Measurements from ENCODE around the gene DRAXIN.

DNA sequence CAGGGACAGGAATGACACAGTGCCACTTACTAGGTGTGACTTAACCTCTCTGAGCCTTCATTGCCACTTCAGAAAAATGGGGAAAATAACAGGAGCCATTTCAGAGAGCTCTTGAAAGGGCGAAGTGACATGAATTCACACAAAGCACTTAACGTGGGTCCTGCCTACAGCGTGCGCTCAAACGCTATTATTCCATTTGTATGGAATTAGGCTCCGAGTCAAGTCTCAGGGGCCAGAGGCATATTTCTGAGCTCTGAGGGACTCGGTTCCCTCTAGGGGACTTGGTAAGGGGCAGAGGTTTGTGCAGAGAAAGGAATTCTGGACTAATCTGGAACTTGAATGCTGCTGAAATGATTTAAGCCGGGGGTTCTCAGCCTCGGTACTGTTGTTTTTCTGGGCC, 14.1 kb downstream of the DRAXIN start:
- TF ChIP-seq, protein P1, sequence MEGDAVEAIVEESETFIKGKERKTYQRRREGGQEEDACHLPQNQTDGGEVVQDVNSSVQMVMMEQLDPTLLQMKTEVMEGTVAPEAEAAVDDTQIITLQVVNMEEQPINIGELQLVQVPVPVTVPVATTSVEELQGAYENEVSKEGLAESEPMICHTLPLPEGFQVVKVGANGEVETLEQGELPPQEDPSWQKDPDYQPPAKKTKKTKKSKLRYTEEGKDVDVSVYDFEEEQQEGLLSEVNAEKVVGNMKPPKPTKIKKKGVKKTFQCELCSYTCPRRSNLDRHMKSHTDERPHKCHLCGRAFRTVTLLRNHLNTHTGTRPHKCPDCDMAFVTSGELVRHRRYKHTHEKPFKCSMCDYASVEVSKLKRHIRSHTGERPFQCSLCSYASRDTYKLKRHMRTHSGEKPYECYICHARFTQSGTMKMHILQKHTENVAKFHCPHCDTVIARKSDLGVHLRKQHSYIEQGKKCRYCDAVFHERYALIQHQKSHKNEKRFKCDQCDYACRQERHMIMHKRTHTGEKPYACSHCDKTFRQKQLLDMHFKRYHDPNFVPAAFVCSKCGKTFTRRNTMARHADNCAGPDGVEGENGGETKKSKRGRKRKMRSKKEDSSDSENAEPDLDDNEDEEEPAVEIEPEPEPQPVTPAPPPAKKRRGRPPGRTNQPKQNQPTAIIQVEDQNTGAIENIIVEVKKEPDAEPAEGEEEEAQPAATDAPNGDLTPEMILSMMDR (conservative IDR thresholded peaks at IDR 0.05) = no peak
- no peak for TF ChIP-seq ZFX (IDR thresholded peaks at IDR 0.05)

All from C4-2B (cell line).